ENCODE measurements around the gene LDLRAD3.

DNA sequence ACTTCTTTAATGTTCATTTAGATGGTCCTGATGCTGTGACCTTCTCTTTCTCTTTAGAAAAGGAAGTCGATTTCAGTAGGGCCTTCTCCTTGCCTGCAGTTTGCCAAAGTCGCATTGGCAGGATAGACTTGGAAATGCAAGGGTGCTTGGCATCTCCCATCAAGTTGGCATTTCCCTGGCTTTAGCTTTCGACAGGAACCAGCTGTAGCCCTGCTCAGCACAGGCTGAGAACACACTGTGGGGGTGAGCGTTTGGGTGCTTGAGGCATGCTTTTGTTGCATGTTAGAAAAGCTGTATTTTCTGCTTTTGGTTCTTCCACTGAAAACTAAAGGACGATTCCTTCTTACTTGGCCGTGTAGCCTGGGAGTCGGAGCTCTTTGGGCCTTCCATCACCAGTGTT, 37.7 kb downstream of the LDLRAD3 start:
- TF ChIP-seq, protein P1, sequence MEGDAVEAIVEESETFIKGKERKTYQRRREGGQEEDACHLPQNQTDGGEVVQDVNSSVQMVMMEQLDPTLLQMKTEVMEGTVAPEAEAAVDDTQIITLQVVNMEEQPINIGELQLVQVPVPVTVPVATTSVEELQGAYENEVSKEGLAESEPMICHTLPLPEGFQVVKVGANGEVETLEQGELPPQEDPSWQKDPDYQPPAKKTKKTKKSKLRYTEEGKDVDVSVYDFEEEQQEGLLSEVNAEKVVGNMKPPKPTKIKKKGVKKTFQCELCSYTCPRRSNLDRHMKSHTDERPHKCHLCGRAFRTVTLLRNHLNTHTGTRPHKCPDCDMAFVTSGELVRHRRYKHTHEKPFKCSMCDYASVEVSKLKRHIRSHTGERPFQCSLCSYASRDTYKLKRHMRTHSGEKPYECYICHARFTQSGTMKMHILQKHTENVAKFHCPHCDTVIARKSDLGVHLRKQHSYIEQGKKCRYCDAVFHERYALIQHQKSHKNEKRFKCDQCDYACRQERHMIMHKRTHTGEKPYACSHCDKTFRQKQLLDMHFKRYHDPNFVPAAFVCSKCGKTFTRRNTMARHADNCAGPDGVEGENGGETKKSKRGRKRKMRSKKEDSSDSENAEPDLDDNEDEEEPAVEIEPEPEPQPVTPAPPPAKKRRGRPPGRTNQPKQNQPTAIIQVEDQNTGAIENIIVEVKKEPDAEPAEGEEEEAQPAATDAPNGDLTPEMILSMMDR (IDR thresholded peaks at IDR 0.05) = no peak
- no peak for TF ChIP-seq POLR2AphosphoS5 (IDR thresholded peaks at IDR 0.05; ENCODE audit: low read depth, low read length)

Data from Panc1 (cell line).